ENCODE data around the gene RARB.

The RARB gene

GRCh38 chr3:25582242-25582641 is 154.2 kb downstream of the RARB start:
- peak; percentile 49 for DNase-seq

GRCh38 chr3:25583343-25583742 is 155.3 kb downstream of the RARB start:
- no peak for DNase-seq

GRCh38 chr3:25584011-25584789 is 156.1 kb downstream of the RARB start:
- no peak for DNase-seq

GRCh38 chr3:25585361-25586166 is 157.5 kb downstream of the RARB start:
- no peak for DNase-seq

- DNase-seq, result no peak
Measured at GRCh38 chr3:25586167-25586505, 158.1 kb downstream of the RARB start.

GRCh38 chr3:25586553-25586952 is 158.5 kb downstream of the RARB start:
- DNase-seq, result no peak

- DNase-seq, result no peak
Measured at GRCh38 chr3:25587094-25587493, 159.0 kb downstream of the RARB start.

GRCh38 chr3:25587526-25587925 is 159.5 kb downstream of the RARB start:
- no peak for DNase-seq

- no peak for DNase-seq
Measured at GRCh38 chr3:25587975-25588374, 159.9 kb downstream of the RARB start.

GRCh38 chr3:25588441-25589103 is 160.5 kb downstream of the RARB start:
- no peak for DNase-seq

- no peak for DNase-seq
Measured at GRCh38 chr3:25589104-25589782, 161.2 kb downstream of the RARB start.

GRCh38 chr3:25589783-25590258 is 161.8 kb downstream of the RARB start:
- no peak for DNase-seq

GRCh38 chr3:25592510-25592968 is 164.5 kb downstream of the RARB start:
- peak; percentile 75 for DNase-seq

GRCh38 chr3:25593001-25593400 is 164.9 kb downstream of the RARB start:
- no peak for DNase-seq

GRCh38 chr3:25594007-25594502 is 166.0 kb downstream of the RARB start:
- peak; percentile 86 for DNase-seq

- DNase-seq, result no peak
Measured at GRCh38 chr3:25597535-25598101, 169.6 kb downstream of the RARB start.

- DNase-seq, result peak; percentile 29
Measured at GRCh38 chr3:25603703-25604102, 175.6 kb downstream of the RARB start.

GRCh38 chr3:25604107-25604805 is 176.2 kb downstream of the RARB start:
- peak; percentile 90 for DNase-seq

GRCh38 chr3:25610167-25610566 is 182.1 kb downstream of the RARB start:
- DNase-seq, result no peak

GRCh38 chr3:25610779-25611178 is 182.7 kb downstream of the RARB start:
- DNase-seq, result no peak

- no peak for DNase-seq
Measured at GRCh38 chr3:25611193-25611592, 183.1 kb downstream of the RARB start.

GRCh38 chr3:25618028-25618427 is 190.0 kb downstream of the RARB start:
- no peak for DNase-seq
